ENCODE results near the gene ATAD2B. TPM values are rescaled to one million over a fixed set of nuclear protein-coding genes. Genes with fewer than 3 reads are reported as not detected.

The ATAD2B gene
- total RNA-seq, 2 experiments from 2014 or later = 9.4 to 21.7 TPM

- H2AFZ ChIP-seq (ENCODE audit: low read length) = no peak overlapping the region
- ChIA-PET POLR2A (no interaction called here), CTCF (ENCODE audit: unreplicated experiment) (no interaction called here)
- no peak for DNase-seq (ENCODE audit: low spot score)
- intact Hi-C loops (cut with micrococcal nuclease; ENCODE audit: unreplicated experiment) = no loop called here
- no TSS peak for BruUV-seq (replicated peaks)
- no peak for TF ChIP-seq CTCF (conservative IDR thresholded peaks at IDR 0.05; ENCODE audit: low read length)
- TF ChIP-seq EZH2phosphoT487 (IDR thresholded peaks at IDR 0.05; ENCODE audit: borderline replicate concordance, low read depth, low read length) = no peak
- H4K20me1 ChIP-seq (ENCODE audit: insufficient read depth, low read length) = no peaks in the 10 kb centered on the region
- H3K9me2 ChIP-seq (ENCODE audit: insufficient read depth, low read length) = no peaks in the 10 kb centered on the region
- no peak overlapping the region for H3K4me2 ChIP-seq (ENCODE audit: low read length)
- H3K79me2 ChIP-seq (ENCODE audit: insufficient read depth, low read depth, low read length) = no peaks in the 10 kb centered on the region
- H3K27ac ChIP-seq (ENCODE audit: low read depth, low read length, poor library complexity, severe bottlenecking) = no peak overlapping the region
- no peaks in the 10 kb centered on the region for H3K9me3 ChIP-seq (ENCODE audit: low read length)
- no peaks in the 10 kb centered on the region for H3K36me3 ChIP-seq (ENCODE audit: insufficient read depth, low read length)
- H3K4me3 ChIP-seq (ENCODE audit: low read depth, low read length, poor library complexity, severe bottlenecking) = no peak overlapping the region
- H3K4me1 ChIP-seq (ENCODE audit: insufficient read depth, low read length, poor library complexity, severe bottlenecking) = no peaks in the 10 kb centered on the region
Observed at GRCh38 chr2:23793476-23793875, 133.4 kb downstream of the ATAD2B start.

GRCh38 chr2:23791030-23791429 lies 135.9 kb downstream of the ATAD2B start:
- TSS peak; percentile 26 for BruUV-seq (replicated peaks)
- Histone ChIP-seq H3K4me2 (ENCODE audit: low read length) (no peak overlapping the region), H3K79me2 (ENCODE audit: insufficient read depth, low read depth, low read length) (no peaks in the 10 kb centered on the region), H3K4me3 (ENCODE audit: low read depth, low read length, poor library complexity, severe bottlenecking) (no peak overlapping the region), H3K9me3 (ENCODE audit: low read length) (no peaks in the 10 kb centered on the region), H4K20me1 (ENCODE audit: insufficient read depth, low read length) (no peaks in the 10 kb centered on the region), H3K4me1 (ENCODE audit: insufficient read depth, low read length, poor library complexity, severe bottlenecking) (peaks cover 8% of the 10 kb centered on the region), H3K9me2 (ENCODE audit: insufficient read depth, low read length) (no peaks in the 10 kb centered on the region), H2AFZ (ENCODE audit: low read length) (no peak overlapping the region), H3K36me3 (ENCODE audit: insufficient read depth, low read length) (no peaks in the 10 kb centered on the region), H3K27ac (ENCODE audit: low read depth, low read length, poor library complexity, severe bottlenecking) (no peak overlapping the region)
- TF ChIP-seq CTCF (conservative IDR thresholded peaks at IDR 0.05; ENCODE audit: low read length) (no peak), EZH2phosphoT487 (IDR thresholded peaks at IDR 0.05; ENCODE audit: borderline replicate concordance, low read depth, low read length) (no peak)
- no peak for DNase-seq (ENCODE audit: low spot score)
- CTCF ChIA-PET (ENCODE audit: unreplicated experiment) = interaction anchor here (0.6 kb wide), 1 partner anchor 91 kb away, joined by 3 read pairs; no protein-coding TSS in a partner anchor
- POLR2A ChIA-PET = no interaction called here
- intact Hi-C loops (cut with micrococcal nuclease; ENCODE audit: unreplicated experiment) = no loop called here

GRCh38 chr2:23789012-23789411 lies 137.9 kb downstream of the ATAD2B start:
- Histone ChIP-seq H3K9me2 (ENCODE audit: insufficient read depth, low read length) (no peaks in the 10 kb centered on the region), H3K36me3 (ENCODE audit: insufficient read depth, low read length) (no peaks in the 10 kb centered on the region), H3K4me3 (ENCODE audit: low read depth, low read length, poor library complexity, severe bottlenecking) (no peak overlapping the region), H3K4me2 (ENCODE audit: low read length) (no peak overlapping the region), H3K79me2 (ENCODE audit: insufficient read depth, low read depth, low read length) (no peaks in the 10 kb centered on the region), H3K27ac (ENCODE audit: low read depth, low read length, poor library complexity, severe bottlenecking) (no peak overlapping the region), H3K4me1 (ENCODE audit: insufficient read depth, low read length, poor library complexity, severe bottlenecking) (peaks cover 8% of the 10 kb centered on the region), H3K9me3 (ENCODE audit: low read length) (no peaks in the 10 kb centered on the region), H2AFZ (ENCODE audit: low read length) (no peak overlapping the region), H4K20me1 (ENCODE audit: insufficient read depth, low read length) (no peaks in the 10 kb centered on the region)
- POLR2A ChIA-PET = interaction anchor here (1.2 to 1.8 kb wide), 2 partner anchors 10 to 38 kb away, joined by 3 to 7 read pairs; no protein-coding TSS in a partner anchor
- CTCF ChIA-PET (ENCODE audit: unreplicated experiment) = no interaction called here
- no TSS peak for BruUV-seq (replicated peaks)
- no peak for DNase-seq (ENCODE audit: low spot score)
- intact Hi-C loops (cut with micrococcal nuclease; ENCODE audit: unreplicated experiment) = no loop called here
- TF ChIP-seq CTCF (conservative IDR thresholded peaks at IDR 0.05; ENCODE audit: low read length) (no peak), EZH2phosphoT487 (IDR thresholded peaks at IDR 0.05; ENCODE audit: borderline replicate concordance, low read depth, low read length) (no peak)

Measured in OCI-LY7 (cell line).